Uterus (tissue), 4 donors: ENCODE results near the gene KCNQ1. TPM values are rescaled to one million over a fixed set of nuclear protein-coding genes. Genes with fewer than 3 reads are reported as not detected.

Experiments used
- DNase-seq, 2 donors: peaks; one replicate each; pipeline ENCODE4 v3.0.0-alpha.2; 2019 to 2020
- H3K27ac ChIP-seq, 2 donors: fragments of 200-600 bp; sonication (generic); 1 replicate in 1 of 2; 2 replicates in 1 of 2; pipeline ENCODE4 v1.5.1; 2016 to 2018
- H3K27me3 ChIP-seq, 2 donors: fragments of 200-600 bp; sonication (generic); one replicate each; pipeline ENCODE4 v1.5.1; 2018 to 2019; ENCODE audit warnings: control low read depth in 1 of 2
- H3K36me3 ChIP-seq, 2 donors: fragments of 200-600 bp; sonication (generic); one replicate each; pipeline ENCODE4 v1.5.1; 2019; ENCODE audit warnings: control low read depth in 1 of 2
- H3K4me1 ChIP-seq, 2 donors: fragments of 200-600 bp; sonication (generic); one replicate each; pipeline ENCODE4 v1.5.1; 2018 to 2019; ENCODE audit warnings: control low read depth in 1 of 2
- H3K4me3 ChIP-seq, 2 donors: fragments of 200-600 bp; sonication (generic); 1 replicate in 1 of 2; 2 replicates in 1 of 2; pipeline ENCODE4 v1.5.1; 2018 to 2019; ENCODE audit warnings: mild to moderate bottlenecking in 1 of 2
- H3K9me3 ChIP-seq, 2 donors: fragments of 200-600 bp; sonication (generic); one replicate each; pipeline ENCODE4 v1.5.1; 2019; ENCODE audit warnings: control low read depth in 1 of 2
- POLR2A ChIP-seq, 2 donors: fragments of 450-650 bp; IDR thresholded peaks; one replicate each; pipeline ENCODE4 v1.6.1; 2016; ENCODE audit warnings: antibody characterized with exemption in 2 of 2, mild to moderate bottlenecking in 1 of 2, moderate library complexity in 1 of 2
- intact Hi-C: fragments of 100-400 bp; cut with DNase I; formaldehyde crosslinking; loops from one replicate; pipeline ENCODE4 v1.15.1; 2023; ENCODE audit warnings: low total_unique reads
- total RNA-seq, 4 donors: library from RNA; depleted of rRNA in 3 of 4; stranded (reverse); fragments of >200 nt in 3 of 4; gene quantifications; one replicate each; pipeline versions ENCODE4 v1.1.0 to v1.2.4, GENCODE V29; 2014 to 2023
- TF ChIP-seq, protein P1 (sequence below), 4 experiments: fragments of 200-600 bp in 2 of 4; fragments of 450-650 bp in 2 of 4; sonication (generic) in 2 of 4; IDR thresholded peaks; one replicate each; pipeline ENCODE4 v1.5.1; 2016 to 2019; ENCODE audit warnings: antibody characterized with exemption in 4 of 4, mild to moderate bottlenecking in 2 of 4, moderate library complexity in 1 of 4
- donor health status: DM: yes; HTN: yes; CAD: no.

Gene KCNQ1
- total RNA-seq, 4 donors from 2014 or later = 2.6 to 10.4 (median 5.4) TPM

DNA sequence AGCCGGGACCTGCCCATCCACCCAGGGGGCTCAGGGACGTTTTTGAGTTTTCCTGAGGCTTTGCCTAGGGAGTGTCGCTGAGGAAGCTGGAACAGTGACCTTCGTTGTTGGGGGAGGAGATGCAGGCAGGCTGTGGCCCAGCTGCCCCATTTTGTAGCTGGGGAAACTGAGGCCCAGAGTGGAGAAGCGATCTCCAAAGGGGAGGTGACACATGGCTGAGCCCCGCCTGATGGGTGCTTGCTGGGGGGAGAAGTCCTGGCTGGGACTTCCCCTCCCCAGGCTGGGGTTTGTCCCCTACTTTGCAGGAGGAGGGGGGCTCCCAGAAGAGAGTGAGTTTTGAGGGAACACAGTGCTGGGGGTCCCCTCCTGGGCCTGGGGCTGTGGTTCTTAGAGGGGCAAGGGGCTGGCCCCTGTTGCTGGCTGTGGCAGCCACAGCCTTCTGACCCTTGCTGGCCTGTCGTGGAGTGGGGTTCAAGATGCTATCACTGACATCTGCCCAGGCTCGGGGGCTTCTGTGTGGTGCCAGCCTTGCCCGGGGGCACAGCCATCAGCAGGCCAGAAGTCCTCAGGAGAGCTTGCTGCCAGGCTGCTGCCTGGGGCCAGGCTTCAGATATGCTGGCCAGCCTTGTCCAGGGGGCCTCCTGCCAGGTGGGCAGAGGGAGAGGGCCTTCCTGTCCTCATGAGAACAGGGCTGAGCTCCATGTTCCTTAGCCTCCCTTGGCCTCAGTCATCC is 21.4 kb downstream of the KCNQ1 start:
- no peaks in the 10 kb centered on the region for H3K9me3 ChIP-seq
- no peaks in the 10 kb centered on the region for H3K4me1 ChIP-seq
- H3K27me3 ChIP-seq = no peaks in the 10 kb centered on the region
- no peak overlapping the region for H3K4me3 ChIP-seq
- no peaks in the 10 kb centered on the region for H3K36me3 ChIP-seq
- intact Hi-C loops = no loop called here
- no peak for DNase-seq
- H3K27ac ChIP-seq = no peak overlapping the region
- no peak for TF ChIP-seq POLR2A (IDR thresholded peaks at IDR 0.05)
- TF ChIP-seq, protein P1, sequence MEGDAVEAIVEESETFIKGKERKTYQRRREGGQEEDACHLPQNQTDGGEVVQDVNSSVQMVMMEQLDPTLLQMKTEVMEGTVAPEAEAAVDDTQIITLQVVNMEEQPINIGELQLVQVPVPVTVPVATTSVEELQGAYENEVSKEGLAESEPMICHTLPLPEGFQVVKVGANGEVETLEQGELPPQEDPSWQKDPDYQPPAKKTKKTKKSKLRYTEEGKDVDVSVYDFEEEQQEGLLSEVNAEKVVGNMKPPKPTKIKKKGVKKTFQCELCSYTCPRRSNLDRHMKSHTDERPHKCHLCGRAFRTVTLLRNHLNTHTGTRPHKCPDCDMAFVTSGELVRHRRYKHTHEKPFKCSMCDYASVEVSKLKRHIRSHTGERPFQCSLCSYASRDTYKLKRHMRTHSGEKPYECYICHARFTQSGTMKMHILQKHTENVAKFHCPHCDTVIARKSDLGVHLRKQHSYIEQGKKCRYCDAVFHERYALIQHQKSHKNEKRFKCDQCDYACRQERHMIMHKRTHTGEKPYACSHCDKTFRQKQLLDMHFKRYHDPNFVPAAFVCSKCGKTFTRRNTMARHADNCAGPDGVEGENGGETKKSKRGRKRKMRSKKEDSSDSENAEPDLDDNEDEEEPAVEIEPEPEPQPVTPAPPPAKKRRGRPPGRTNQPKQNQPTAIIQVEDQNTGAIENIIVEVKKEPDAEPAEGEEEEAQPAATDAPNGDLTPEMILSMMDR (IDR thresholded peaks at IDR 0.05) = no peak

DNA sequence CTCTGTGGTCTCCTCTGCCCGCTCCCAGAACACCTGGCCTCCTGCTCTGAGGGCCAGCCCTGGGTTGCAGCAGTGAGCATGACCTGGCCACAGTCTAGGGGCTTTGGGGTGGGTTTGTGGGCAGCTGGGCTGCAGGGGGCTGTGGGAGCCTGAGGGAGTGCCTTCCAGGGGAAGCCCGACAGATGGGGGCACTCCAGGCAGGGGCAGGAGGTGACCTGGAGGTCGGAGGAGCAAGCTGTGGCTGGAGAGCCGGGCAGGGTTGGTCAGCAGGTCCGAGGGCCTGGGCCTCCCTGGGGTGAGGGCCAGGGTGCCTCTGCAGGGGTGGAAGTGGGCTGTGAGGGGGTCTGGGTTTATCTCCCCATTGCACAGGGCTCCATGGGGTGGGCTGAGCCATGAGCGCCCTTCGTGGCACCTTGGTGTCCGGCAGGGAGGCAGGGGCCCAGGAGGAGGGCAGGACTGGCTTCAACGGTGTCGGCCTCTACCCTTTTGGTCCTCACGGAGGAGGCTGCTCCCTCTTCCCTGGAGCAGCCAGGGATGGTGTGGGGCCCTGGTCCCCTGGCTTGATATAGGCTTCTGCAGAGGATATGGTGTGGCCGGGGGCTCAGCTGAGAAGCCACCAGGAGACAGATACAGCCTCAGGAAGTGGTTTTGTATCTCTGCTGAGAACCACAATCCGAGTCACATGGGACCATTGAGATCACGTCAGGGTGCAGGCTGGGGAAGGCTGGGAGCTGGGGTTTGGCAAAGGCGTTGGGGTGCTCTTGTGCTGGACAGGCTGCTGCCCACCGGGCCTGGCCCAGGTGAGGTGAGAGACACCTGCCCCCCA is 22.3 kb downstream of the KCNQ1 start:
- TF ChIP-seq, protein P1 (IDR thresholded peaks at IDR 0.05) = no peak
- no peak for TF ChIP-seq POLR2A (IDR thresholded peaks at IDR 0.05)
- DNase-seq = no peak
- intact Hi-C loops = no loop called here
- H3K4me1 ChIP-seq = no peaks in the 10 kb centered on the region
- H3K36me3 ChIP-seq = no peaks in the 10 kb centered on the region
- H3K27me3 ChIP-seq = no peaks in the 10 kb centered on the region
- H3K9me3 ChIP-seq = no peaks in the 10 kb centered on the region
- no peak overlapping the region for H3K27ac ChIP-seq
- H3K4me3 ChIP-seq = no peak overlapping the region

DNA sequence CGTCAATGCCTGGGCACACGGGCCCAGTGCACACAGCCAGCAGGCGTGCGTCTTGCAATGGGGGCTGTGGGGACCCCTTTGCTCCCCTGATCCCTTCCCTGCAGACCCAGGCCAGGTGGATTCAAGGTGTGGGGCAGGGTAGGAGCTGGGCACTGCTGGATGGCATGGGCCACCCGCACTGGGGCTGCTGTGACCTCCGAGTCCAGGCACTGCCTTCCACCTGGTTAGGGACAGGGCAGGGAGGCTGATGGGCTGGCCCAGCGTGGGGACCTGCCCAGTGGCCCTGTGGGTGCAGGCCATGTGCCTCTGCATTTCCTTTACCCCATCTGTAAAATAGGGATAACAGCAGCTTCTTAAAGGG is 22.9 kb downstream of the KCNQ1 start:
- H3K4me3 ChIP-seq = no peak overlapping the region
- no peak overlapping the region for H3K27ac ChIP-seq
- no peaks in the 10 kb centered on the region for H3K27me3 ChIP-seq
- DNase-seq = no peak
- no peaks in the 10 kb centered on the region for H3K4me1 ChIP-seq
- intact Hi-C loops = no loop called here
- no peaks in the 10 kb centered on the region for H3K9me3 ChIP-seq
- TF ChIP-seq POLR2A (IDR thresholded peaks at IDR 0.05) = no peak
- TF ChIP-seq, protein P1 (IDR thresholded peaks at IDR 0.05) = no peak
- no peaks in the 10 kb centered on the region for H3K36me3 ChIP-seq

DNA sequence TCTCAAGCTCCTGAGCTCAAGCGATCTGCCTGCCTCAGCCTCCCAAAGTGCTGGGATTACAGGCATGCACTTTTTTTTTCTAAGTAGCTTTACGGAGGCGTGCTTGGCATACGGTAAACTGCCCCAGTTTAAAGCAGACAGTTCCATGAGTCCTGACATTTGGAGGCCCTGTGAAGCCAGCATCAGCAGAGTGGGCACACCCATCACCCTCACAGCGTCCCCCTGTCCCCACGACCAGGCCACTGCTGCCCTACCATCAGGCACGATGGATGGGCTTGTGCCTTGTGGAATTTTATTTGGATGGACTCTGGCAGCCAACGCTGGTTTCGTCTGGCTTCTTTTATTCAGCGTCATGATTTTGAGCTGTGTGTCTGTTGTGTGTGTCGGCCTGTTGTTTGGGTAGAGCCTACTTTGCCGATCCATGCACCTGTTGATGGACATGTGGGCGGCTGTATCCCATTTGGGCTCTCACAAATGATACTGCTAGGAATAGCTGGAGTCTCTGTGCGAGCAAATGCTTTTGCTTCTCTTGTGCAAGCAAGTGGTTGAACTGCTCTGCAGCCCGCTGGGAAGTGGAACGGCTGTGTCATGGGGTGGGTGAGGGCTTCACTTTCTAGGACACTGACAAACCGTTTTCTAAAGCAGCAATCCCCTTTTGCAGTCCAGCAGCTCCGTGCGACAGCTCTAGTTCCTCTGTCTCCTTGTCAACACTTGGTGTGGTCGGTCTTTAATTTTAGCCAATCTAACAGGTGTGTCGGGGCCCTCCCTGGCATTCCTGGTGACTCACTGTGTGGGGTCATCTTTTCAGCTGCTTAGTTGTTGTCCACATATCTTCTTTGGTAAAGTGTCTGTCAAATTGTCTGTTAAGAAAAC is 23.8 kb downstream of the KCNQ1 start:
- no peaks in the 10 kb centered on the region for H3K27me3 ChIP-seq
- H3K4me3 ChIP-seq = no peak overlapping the region
- intact Hi-C loops = no loop called here
- no peaks in the 10 kb centered on the region for H3K9me3 ChIP-seq
- H3K36me3 ChIP-seq = no peaks in the 10 kb centered on the region
- no peaks in the 10 kb centered on the region for H3K4me1 ChIP-seq
- no peak for DNase-seq
- no peak overlapping the region for H3K27ac ChIP-seq
- TF ChIP-seq, protein P1 (IDR thresholded peaks at IDR 0.05) = no peak
- TF ChIP-seq POLR2A (IDR thresholded peaks at IDR 0.05) = no peak
